Omental fat pad (tissue), 4 donors: Measurements from ENCODE around the gene SPTSSB. TPM values are rescaled to one million over a fixed set of nuclear protein-coding genes. Genes with fewer than 3 reads are reported as not detected.

ENCODE experiments used
- ATAC-seq: fragments of 150-250 bp; one replicate; pipeline ENCODE4 v1.9.1; 2016; ENCODE audit warnings: mild to moderate bottlenecking, moderate library complexity; ENCODE audit not compliant: low FRiP score
- DNase-seq: peaks from one replicate; pipeline ENCODE4 v3.0.0-alpha.2; 2019; ENCODE audit warnings: low spot score
- total RNA-seq, 4 donors: library from RNA; depleted of rRNA; stranded (reverse); fragments of >200 nt; gene quantifications; one replicate each; pipeline ENCODE4 v1.1.0, GENCODE V29; 2016
- TF ChIP-seq, protein P1 (sequence below), 3 donors: fragments of 450-650 bp; IDR thresholded peaks; one replicate each; pipeline ENCODE4 v1.5.1; 2016 to 2017; ENCODE audit warnings: antibody characterized with exemption in 3 of 3, mild to moderate bottlenecking in 3 of 3, moderate library complexity in 2 of 3

Gene SPTSSB
- total RNA-seq, 4 donors from 2014 or later: 0.09 to 0.19 TPM; not detected in 2

DNA sequence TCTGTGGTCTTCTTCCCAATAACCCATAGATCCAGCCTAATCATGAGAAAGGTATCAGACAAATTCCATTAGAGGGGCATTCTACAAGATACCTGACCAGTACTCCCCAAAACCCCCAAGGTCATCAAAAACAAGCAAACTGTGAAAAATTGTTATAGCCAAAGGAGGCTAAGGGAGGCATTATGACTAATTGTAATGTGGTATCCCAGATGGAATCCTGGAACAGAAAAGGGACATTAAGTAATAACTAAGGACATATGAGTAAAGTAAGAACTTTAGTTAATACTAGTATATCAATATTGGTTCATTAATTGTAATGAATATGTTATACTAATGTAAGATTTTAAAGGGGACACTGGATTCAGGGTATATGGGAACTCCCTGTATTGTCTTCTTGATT lies 20.4 kb downstream of the SPTSSB start:
- no peak for ATAC-seq
- TF ChIP-seq, protein P1, sequence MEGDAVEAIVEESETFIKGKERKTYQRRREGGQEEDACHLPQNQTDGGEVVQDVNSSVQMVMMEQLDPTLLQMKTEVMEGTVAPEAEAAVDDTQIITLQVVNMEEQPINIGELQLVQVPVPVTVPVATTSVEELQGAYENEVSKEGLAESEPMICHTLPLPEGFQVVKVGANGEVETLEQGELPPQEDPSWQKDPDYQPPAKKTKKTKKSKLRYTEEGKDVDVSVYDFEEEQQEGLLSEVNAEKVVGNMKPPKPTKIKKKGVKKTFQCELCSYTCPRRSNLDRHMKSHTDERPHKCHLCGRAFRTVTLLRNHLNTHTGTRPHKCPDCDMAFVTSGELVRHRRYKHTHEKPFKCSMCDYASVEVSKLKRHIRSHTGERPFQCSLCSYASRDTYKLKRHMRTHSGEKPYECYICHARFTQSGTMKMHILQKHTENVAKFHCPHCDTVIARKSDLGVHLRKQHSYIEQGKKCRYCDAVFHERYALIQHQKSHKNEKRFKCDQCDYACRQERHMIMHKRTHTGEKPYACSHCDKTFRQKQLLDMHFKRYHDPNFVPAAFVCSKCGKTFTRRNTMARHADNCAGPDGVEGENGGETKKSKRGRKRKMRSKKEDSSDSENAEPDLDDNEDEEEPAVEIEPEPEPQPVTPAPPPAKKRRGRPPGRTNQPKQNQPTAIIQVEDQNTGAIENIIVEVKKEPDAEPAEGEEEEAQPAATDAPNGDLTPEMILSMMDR (IDR thresholded peaks at IDR 0.05): no peak
- DNase-seq: no peak

DNA sequence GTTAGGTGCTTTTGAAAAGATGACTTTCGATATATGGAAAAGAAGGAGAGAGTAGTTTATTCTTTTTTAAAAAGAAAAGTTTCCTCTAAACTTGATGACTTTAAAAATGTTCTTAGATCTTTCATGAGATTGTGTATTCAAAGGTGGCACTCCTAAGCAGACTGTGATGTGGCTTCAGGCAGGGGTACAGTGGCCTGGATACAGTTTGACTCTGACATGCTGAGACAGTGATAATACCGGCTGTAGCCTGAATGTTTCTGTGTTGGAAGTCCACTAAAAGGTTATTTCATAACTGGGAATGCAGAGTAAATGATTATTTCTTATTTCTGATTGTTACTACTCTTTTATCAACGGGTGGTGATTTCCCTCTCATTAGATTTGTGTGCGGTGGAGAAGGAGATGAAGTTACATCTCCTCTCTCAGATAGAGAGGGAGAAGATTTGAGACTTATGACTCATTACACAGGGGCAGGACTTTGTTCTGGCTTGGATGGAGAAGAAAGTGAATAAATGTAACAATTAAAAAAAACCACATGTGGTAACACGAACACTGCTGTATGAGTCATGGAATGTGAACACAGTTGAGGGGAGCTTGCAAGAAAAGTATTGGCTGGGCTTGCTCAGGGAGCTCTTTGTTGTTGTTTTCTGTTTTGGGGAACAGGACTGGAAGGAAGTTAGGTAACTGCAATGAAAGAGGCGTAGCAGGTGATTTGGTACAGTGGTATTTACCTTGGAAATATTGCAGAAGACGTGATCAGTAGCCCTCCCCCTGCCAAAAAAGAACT lies 21.6 kb downstream of the SPTSSB start:
- TF ChIP-seq, protein P1 (IDR thresholded peaks at IDR 0.05): no peak

DNA sequence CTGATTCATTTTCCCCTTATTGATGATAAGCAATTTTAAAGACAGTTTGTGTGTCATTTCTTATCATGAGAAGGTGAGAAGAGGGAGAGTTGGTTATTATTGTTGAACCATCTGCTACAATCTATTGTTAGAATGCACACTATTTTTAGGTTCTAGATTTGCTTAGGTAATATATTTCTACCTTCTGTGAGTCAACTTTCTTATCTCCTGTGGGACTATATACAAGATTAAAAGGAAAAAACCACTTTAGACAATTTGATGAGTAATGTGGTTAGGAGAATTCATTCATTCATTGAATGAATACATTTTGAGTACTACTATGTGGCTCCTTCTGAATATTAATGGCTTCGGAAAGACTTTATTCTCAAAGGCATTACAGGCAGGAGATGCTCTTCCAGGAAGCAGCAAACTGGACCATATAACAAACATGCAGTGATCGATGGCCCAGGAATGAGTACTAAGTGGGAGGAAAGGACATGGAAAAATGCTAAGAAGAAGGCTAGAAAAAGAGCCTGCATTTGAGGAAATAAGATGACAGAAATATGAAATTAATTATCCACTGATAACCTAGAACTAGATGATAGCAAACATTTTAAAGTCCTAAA lies 22.4 kb downstream of the SPTSSB start:
- no peak for ATAC-seq
- TF ChIP-seq, protein P1 (IDR thresholded peaks at IDR 0.05): no peak
- no peak for DNase-seq

More for the DNA sequence above, 21.6 kb downstream of the SPTSSB start:
- ATAC-seq (peak; percentile 93), DNase-seq (no peak)

DNA sequence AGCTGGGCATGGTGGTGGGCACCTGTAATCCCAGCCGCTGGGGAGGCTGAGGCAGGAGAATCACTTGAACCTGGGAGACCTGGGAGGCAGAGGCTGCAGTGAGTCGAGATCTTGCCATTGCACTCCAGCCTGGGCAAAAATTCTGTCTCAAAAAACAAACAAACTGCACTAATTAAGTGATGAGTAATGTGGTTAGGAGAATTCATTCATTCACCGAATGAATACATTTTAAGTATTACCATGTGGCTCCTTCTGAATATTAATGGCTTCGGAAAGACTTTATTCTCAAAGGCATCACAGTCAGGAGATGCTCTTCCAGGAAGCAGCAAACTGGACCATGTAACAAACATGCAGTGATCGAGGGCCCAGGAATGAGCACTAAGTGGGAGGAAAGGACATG lies 23.6 kb downstream of the SPTSSB start:
- TF ChIP-seq, protein P1 (IDR thresholded peaks at IDR 0.05): no peak
- DNase-seq (no peak), ATAC-seq (no peak)

DNA sequence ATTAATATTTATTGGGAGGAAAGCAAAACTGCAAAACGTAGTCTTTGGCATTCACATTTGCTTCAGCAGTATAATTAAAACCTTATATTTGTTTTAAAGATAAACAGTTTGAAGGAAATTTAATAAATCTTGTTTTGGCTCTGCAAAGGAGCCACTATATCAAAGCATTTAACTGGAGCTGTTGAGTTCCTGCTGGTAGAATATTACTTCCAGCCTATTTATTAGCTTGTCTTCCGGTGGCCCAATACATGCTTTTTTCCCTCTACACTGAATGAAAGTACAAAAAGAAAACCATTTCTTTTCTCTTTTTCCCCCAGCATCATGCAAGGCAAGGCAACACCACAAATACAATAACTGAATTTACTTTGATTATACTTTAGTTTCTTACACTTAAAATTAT lies 26.3 kb downstream of the SPTSSB start:
- TF ChIP-seq, protein P1 (IDR thresholded peaks at IDR 0.05): no peak
- DNase-seq (no peak), ATAC-seq (no peak)

DNA sequence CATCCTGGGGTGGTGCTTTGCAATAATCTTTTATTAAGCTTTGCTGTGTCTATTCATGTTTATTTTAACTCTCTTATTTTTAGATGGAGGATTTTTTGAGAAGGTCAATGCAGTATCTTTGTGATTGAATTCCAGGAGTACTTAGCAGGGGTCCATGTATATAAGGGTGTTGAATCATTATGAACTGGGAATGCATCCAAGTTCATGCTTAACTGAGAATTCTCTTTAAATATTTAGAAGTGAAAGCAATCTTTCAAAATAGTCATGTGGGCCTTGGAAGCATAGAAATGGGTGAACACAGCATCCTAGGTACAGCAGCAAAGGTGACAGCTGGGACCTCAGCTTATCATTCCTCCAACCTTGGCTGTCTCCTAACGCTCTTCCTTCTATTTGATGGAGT lies 27.3 kb downstream of the SPTSSB start:
- TF ChIP-seq, protein P1 (IDR thresholded peaks at IDR 0.05): no peak
- ATAC-seq (no peak), DNase-seq (no peak)

DNA sequence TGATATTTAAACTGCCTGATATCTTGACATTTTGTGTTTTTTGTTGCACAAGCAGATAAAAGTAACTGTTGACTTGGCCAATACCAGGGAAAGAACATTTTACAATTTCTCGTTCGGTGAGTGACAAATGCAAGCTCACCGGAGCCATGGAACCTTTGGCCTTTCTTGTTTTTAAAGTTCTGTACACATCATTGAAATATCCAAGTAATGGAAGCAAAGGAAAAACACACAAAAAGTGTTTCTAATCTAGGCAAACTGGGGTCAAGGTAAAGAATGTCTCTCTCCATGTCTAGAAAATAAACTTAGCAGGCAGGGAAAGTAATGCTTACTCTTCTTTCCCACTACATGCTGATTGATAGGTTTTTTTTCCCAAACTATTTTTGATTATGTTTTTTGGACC lies 27.8 kb downstream of the SPTSSB start:
- no peak for DNase-seq
- TF ChIP-seq, protein P1 (IDR thresholded peaks at IDR 0.05): no peak
- ATAC-seq: no peak
